ENCODE data around the gene GOLGA6A. TPM values are rescaled to one million over a fixed set of nuclear protein-coding genes. Genes with fewer than 3 reads are reported as not detected.
A peak's percentile ranks its signal among the peaks of the same experiment; 100 is the strongest.

Gene GOLGA6A
- total RNA-seq, 1 donor from 2014 or later: not detected

GRCh38 chr15:74042603-74043424 is 39.5 kb downstream of the GOLGA6A start:
- H3K27ac Mint-ChIP-seq: no peak overlapping the region
- intact Hi-C loops (cut with micrococcal nuclease): no loop called here

GRCh38 chr15:74041777-74042435 is 40.4 kb downstream of the GOLGA6A start:
- H3K4me1 Mint-ChIP-seq (ENCODE audit: low read depth): no peaks in the 10 kb centered on the region
- peak overlapping the region; percentile 16 for H3K27ac Mint-ChIP-seq
- H3K9me3 Mint-ChIP-seq: no peaks in the 10 kb centered on the region
- intact Hi-C loops (cut with micrococcal nuclease): no loop called here
- peaks cover 21% of the 10 kb centered on the region for H3K36me3 Mint-ChIP-seq (ENCODE audit: low read depth)
- no peak for DNase-seq (ENCODE audit: low spot score)
- H3K4me3 Mint-ChIP-seq: no peak overlapping the region
- no peaks in the 10 kb centered on the region for H3K27me3 Mint-ChIP-seq (ENCODE audit: insufficient read depth)

More at GRCh38 chr15:74042603-74043424, 39.5 kb downstream of the GOLGA6A start:
- no peak overlapping the region for H3K4me3 Mint-ChIP-seq
- DNase-seq (ENCODE audit: low spot score): no peak
- H3K27me3 Mint-ChIP-seq (ENCODE audit: insufficient read depth): no peaks in the 10 kb centered on the region
- no peaks in the 10 kb centered on the region for H3K9me3 Mint-ChIP-seq
- peaks cover 4% of the 10 kb centered on the region for H3K4me1 Mint-ChIP-seq (ENCODE audit: low read depth)
- peaks cover 14% of the 10 kb centered on the region for H3K36me3 Mint-ChIP-seq (ENCODE audit: low read depth)

GRCh38 chr15:74041311-74041756 is 41.0 kb downstream of the GOLGA6A start:
- Mint-ChIP-seq H3K27ac (no peak overlapping the region), H3K4me1 (ENCODE audit: low read depth) (no peaks in the 10 kb centered on the region), H3K27me3 (ENCODE audit: insufficient read depth) (no peaks in the 10 kb centered on the region), H3K36me3 (ENCODE audit: low read depth) (peaks cover 24% of the 10 kb centered on the region), H3K9me3 (no peaks in the 10 kb centered on the region), H3K4me3 (no peak overlapping the region)
- no peak for DNase-seq (ENCODE audit: low spot score)
- intact Hi-C loops (cut with micrococcal nuclease): no loop called here

GRCh38 chr15:74040109-74040850 is 42.1 kb downstream of the GOLGA6A start:
- Mint-ChIP-seq H3K27me3 (ENCODE audit: insufficient read depth) (no peaks in the 10 kb centered on the region), H3K4me3 (no peak overlapping the region), H3K36me3 (ENCODE audit: low read depth) (peaks cover 25% of the 10 kb centered on the region), H3K4me1 (ENCODE audit: low read depth) (no peaks in the 10 kb centered on the region), H3K27ac (peak overlapping the region; percentile 47), H3K9me3 (no peaks in the 10 kb centered on the region)
- intact Hi-C loops (cut with micrococcal nuclease): no loop called here
- DNase-seq (ENCODE audit: low spot score): no peak

- Mint-ChIP-seq H3K4me3 (no peak overlapping the region), H3K4me1 (ENCODE audit: low read depth) (no peaks in the 10 kb centered on the region), H3K9me3 (no peaks in the 10 kb centered on the region), H3K27ac (peak overlapping the region; percentile 8), H3K27me3 (ENCODE audit: insufficient read depth) (no peaks in the 10 kb centered on the region), H3K36me3 (ENCODE audit: low read depth) (peaks cover 25% of the 10 kb centered on the region)
- intact Hi-C loops (cut with micrococcal nuclease): no loop called here
- DNase-seq (ENCODE audit: low spot score): no peak
Observed at GRCh38 chr15:74039656-74040010, 42.7 kb downstream of the GOLGA6A start.

- intact Hi-C loops (cut with micrococcal nuclease): no loop called here
- no peak for DNase-seq (ENCODE audit: low spot score)
- Mint-ChIP-seq H3K4me3 (no peak overlapping the region), H3K27me3 (ENCODE audit: insufficient read depth) (no peaks in the 10 kb centered on the region), H3K9me3 (no peaks in the 10 kb centered on the region), H3K27ac (no peak overlapping the region), H3K4me1 (ENCODE audit: low read depth) (no peaks in the 10 kb centered on the region), H3K36me3 (ENCODE audit: low read depth) (peaks cover 28% of the 10 kb centered on the region)
Observed at GRCh38 chr15:74038707-74039655, 43.4 kb downstream of the GOLGA6A start.

- no peak for DNase-seq (ENCODE audit: low spot score)
- H3K9me3 Mint-ChIP-seq: no peaks in the 10 kb centered on the region
- H3K27me3 Mint-ChIP-seq (ENCODE audit: insufficient read depth): no peaks in the 10 kb centered on the region
- no peaks in the 10 kb centered on the region for H3K4me1 Mint-ChIP-seq (ENCODE audit: low read depth)
- H3K36me3 Mint-ChIP-seq (ENCODE audit: low read depth): peaks cover 24% of the 10 kb centered on the region
- H3K27ac Mint-ChIP-seq: no peak overlapping the region
- H3K4me3 Mint-ChIP-seq: no peak overlapping the region
- intact Hi-C loops (cut with micrococcal nuclease): no loop called here
Observed at GRCh38 chr15:74037171-74038117, 44.9 kb downstream of the GOLGA6A start.

- H3K4me1 Mint-ChIP-seq (ENCODE audit: low read depth): no peaks in the 10 kb centered on the region
- no peak for DNase-seq (ENCODE audit: low spot score)
- H3K36me3 Mint-ChIP-seq (ENCODE audit: low read depth): peaks cover 30% of the 10 kb centered on the region
- no peak overlapping the region for H3K4me3 Mint-ChIP-seq
- intact Hi-C loops (cut with micrococcal nuclease): no loop called here
- H3K27ac Mint-ChIP-seq: peak overlapping the region; percentile 11
- H3K9me3 Mint-ChIP-seq: no peaks in the 10 kb centered on the region
- no peaks in the 10 kb centered on the region for H3K27me3 Mint-ChIP-seq (ENCODE audit: insufficient read depth)
Observed at GRCh38 chr15:74036271-74037170, 45.8 kb downstream of the GOLGA6A start.

- no peaks in the 10 kb centered on the region for H3K9me3 Mint-ChIP-seq
- no peaks in the 10 kb centered on the region for H3K4me1 Mint-ChIP-seq (ENCODE audit: low read depth)
- DNase-seq (ENCODE audit: low spot score): no peak
- intact Hi-C loops (cut with micrococcal nuclease): no loop called here
- H3K27me3 Mint-ChIP-seq (ENCODE audit: insufficient read depth): no peaks in the 10 kb centered on the region
- no peak overlapping the region for H3K27ac Mint-ChIP-seq
- H3K36me3 Mint-ChIP-seq (ENCODE audit: low read depth): peaks cover 35% of the 10 kb centered on the region
- H3K4me3 Mint-ChIP-seq: no peak overlapping the region
Observed at GRCh38 chr15:74035121-74036017, 47.0 kb downstream of the GOLGA6A start.

- no peaks in the 10 kb centered on the region for H3K27me3 Mint-ChIP-seq (ENCODE audit: insufficient read depth)
- intact Hi-C loops (cut with micrococcal nuclease): no loop called here
- no peaks in the 10 kb centered on the region for H3K9me3 Mint-ChIP-seq
- no peaks in the 10 kb centered on the region for H3K4me1 Mint-ChIP-seq (ENCODE audit: low read depth)
- no peak for DNase-seq (ENCODE audit: low spot score)
- peaks cover 38% of the 10 kb centered on the region for H3K36me3 Mint-ChIP-seq (ENCODE audit: low read depth)
- no peak overlapping the region for H3K4me3 Mint-ChIP-seq
- H3K27ac Mint-ChIP-seq: no peak overlapping the region
Observed at GRCh38 chr15:74034206-74034755, 48.1 kb downstream of the GOLGA6A start.

All from activated T-helper 1 cell treated with anti-CD3 and anti-CD28 coated beads, Interleukin-12 subunit alpha, Interleukin-12 subunit beta, Interleukin-2, Interleukin-4 antibody, amounts not matched to agents 30 ng/mL and 10 ng/mL and 1 ng/mL, durations not matched to agents 14 hours and 24 hours and 36 hours (primary cell).